H1 (cell line): ENCODE measurements around the gene MMP19. TPM values are rescaled to one million over a fixed set of nuclear protein-coding genes. Genes with fewer than 3 reads are reported as not detected.

Source experiments
- CBX8 ChIP-seq: fragments of 300-800, 300-1000 bp; sonication (generic); IDR thresholded peaks from 2 replicates; pipeline ENCODE4 v1.7.1; 2016; ENCODE audit warnings: low read depth, low read length, borderline replicate concordance
- CHD1 ChIP-seq: IDR thresholded peaks from 2 replicates; pipeline ENCODE4 v1.6.1; 2012; ENCODE audit warnings: low read depth, low read length, improper control_type of control experiment
- GABPA ChIP-seq: IDR thresholded peaks from 2 replicates; pipeline ENCODE4 v1.6.1; 2011; ENCODE audit warnings: mild to moderate bottlenecking, low read length, moderate library complexity, borderline replicate concordance; ENCODE audit not compliant: insufficient read depth
- KDM5A ChIP-seq: fragments of 200-600 bp; IDR thresholded peaks from 2 replicates; pipeline ENCODE4 v1.7.1; 2012; ENCODE audit warnings: mild to moderate bottlenecking, low read length, inconsistent platforms, mixed read lengths
- POLR2A ChIP-seq, 2 experiments: IDR thresholded peaks; 1 replicate in 1 of 2; 2 replicates in 1 of 2; pipeline ENCODE4 v1.6.1; 2011; ENCODE audit warnings: low read depth in 2 of 2, low read length in 2 of 2, mild to moderate bottlenecking in 2 of 2; ENCODE audit errors: control extremely low read depth in 1 of 2
- RFX5 ChIP-seq: IDR thresholded peaks from 2 replicates; pipeline ENCODE4 v1.6.1; 2011; ENCODE audit warnings: low read depth, low read length, improper control_type of control experiment, borderline replicate concordance
- polyA plus RNA-seq, 7 experiments: library from polyadenylated mRNA; depleted of rRNA in 3 of 7; stranded (reverse) in 5 of 7; unstranded in 2 of 7; fragments of >200 nt in 5 of 7; fragments of 200-250 nt in 2 of 7; gene quantifications; 1 replicate in 5 of 7; 2 replicates in 1 of 7; 4 replicates in 1 of 7; pipeline versions ENCODE4 v1.2.1 to v1.2.3, GENCODE V29; 2011 to 2013; ENCODE audit warnings: missing spikeins in 2 of 7, mixed read lengths in 2 of 7
- total RNA-seq: library from RNA; stranded (reverse); fragmentation: NEBNext Ultra II Directional; extraction: Animal tissue kit (Norgen Biotek cat#: 25700); gene quantifications from 2 replicates; pipeline ENCODE4 v1.2.1, GENCODE V29; 2021

MMP19 gene
- total and polyA plus RNA-seq, 2 of the 8 experiments (the other 6 are each of a cell fraction or from before 2014, with no cell fraction given), result 2.7 to 3.3 TPM

DNA sequence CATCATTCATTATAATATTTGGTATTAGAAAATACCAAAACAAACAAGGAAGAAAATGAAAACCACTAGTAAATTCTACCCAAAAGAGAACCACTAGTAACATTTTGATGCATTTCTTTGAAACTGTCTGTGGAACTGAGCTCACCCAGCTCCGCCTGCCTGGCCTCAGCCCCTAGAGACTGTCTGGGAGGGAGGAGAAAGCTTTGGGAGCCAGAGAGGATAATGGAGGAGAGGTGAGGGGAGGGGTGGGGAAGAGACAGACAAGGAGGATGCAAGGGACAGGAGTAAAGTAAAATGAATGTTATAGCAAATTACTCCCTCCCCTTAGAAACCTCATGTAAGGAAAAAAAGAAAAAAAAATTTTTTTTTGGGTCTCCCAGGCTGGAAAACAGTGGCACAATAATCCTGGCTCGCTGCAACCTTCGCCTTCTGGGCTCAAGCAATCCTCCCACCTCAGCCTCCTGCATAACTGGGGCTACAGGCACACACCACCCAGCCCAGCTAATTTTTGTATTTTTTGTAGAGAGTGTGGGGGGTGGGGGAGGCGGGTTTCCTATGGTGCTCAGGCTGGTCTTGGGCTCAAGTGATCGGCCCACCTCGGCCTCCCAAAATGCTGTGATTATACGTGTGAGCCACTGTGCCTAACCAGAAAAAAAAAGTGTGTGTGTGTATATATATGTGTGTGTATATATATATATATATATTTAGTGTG is 3.2 kb upstream of the MMP19 start (continued):
- TF ChIP-seq KDM5A, result no peak
- no peak for TF ChIP-seq GABPA
- no peak for TF ChIP-seq CBX8
- no peak for TF ChIP-seq CHD1
- no peak for TF ChIP-seq RFX5
- TF ChIP-seq POLR2A (IDR thresholded peaks at IDR 0.05; ENCODE audit: control extremely low read depth in 1 of 2, low read depth in 2 of 2, low read length in 2 of 2), result no peak
